Activated CD4-positive, alpha-beta T cell treated with anti-CD3 and anti-CD28 coated beads, Interleukin-2, amount 50 U/mL, for 16 hours (primary cell): ENCODE results near the gene OR6S1.
A peak's percentile ranks its signal among the peaks of the same experiment; 100 is the strongest.
"Not testable (repeated sequence)": the region's sequence is repeated elsewhere in the genome, so short reads cannot be mapped to it uniquely, and the experiment has no call there.

ENCODE experiments used
- DNase-seq: peaks from one replicate; pipeline ENCODE4 v3.0.0-alpha.2; 2020

OR6S1 gene

GRCh38 chr14:20668969-20669368 is 27.5 kb upstream of the OR6S1 start:
- DNase-seq: no peak

GRCh38 chr14:20667957-20668356 is 26.5 kb upstream of the OR6S1 start:
- DNase-seq: peak; percentile 81

- not testable (repeated sequence) for DNase-seq
These were observed 25.0 kb upstream of the OR6S1 start for GRCh38 chr14:20666400-20666961.

GRCh38 chr14:20662968-20663732 is 21.7 kb upstream of the OR6S1 start:
- peak; percentile 96 for DNase-seq

GRCh38 chr14:20661197-20661596 is 19.7 kb upstream of the OR6S1 start:
- no peak for DNase-seq

GRCh38 chr14:20659813-20660395 is 18.4 kb upstream of the OR6S1 start:
- DNase-seq: no peak

- DNase-seq: no peak
These were observed 17.8 kb upstream of the OR6S1 start for GRCh38 chr14:20659336-20659735.

- DNase-seq: no peak
These were observed 16.8 kb upstream of the OR6S1 start for GRCh38 chr14:20658246-20658645.

- DNase-seq: peak; percentile 67
These were observed 16.0 kb upstream of the OR6S1 start for GRCh38 chr14:20657216-20658211.

GRCh38 chr14:20656274-20656673 is 14.8 kb upstream of the OR6S1 start:
- no peak for DNase-seq

GRCh38 chr14:20655851-20656250 is 14.4 kb upstream of the OR6S1 start:
- no peak for DNase-seq

- DNase-seq: peak; percentile 93
These were observed 11.8 kb upstream of the OR6S1 start for GRCh38 chr14:20652996-20653975.

GRCh38 chr14:20645481-20645880 is 4.0 kb upstream of the OR6S1 start:
- DNase-seq: no peak

- DNase-seq: no peak
These were observed 3.0 kb upstream of the OR6S1 start for GRCh38 chr14:20644520-20644919.

- not testable (repeated sequence) for DNase-seq
These were observed 1.3 kb upstream of the OR6S1 start for GRCh38 chr14:20642755-20643154.

- no peak for DNase-seq
These were observed 691 bp upstream of the OR6S1 start for GRCh38 chr14:20642182-20642581.

- peak; percentile 92 for DNase-seq
These were observed 8.4 kb downstream of the OR6S1 start for GRCh38 chr14:20632831-20633691.

- peak; percentile 54 for DNase-seq
These were observed 9.1 kb downstream of the OR6S1 start for GRCh38 chr14:20632448-20632830.

- DNase-seq: no peak
These were observed 9.6 kb downstream of the OR6S1 start for GRCh38 chr14:20631880-20632389.
